GM21390 (cell line): ENCODE results near the gene PDE4B.

ENCODE experiments used
- ATAC-seq: cut with Tn5 transposase; IDR thresholded peaks from one replicate; pipeline ENCODE4 v1.9.1; 2021; ENCODE audit not compliant: unreplicated experiment

Gene PDE4B

DNA sequence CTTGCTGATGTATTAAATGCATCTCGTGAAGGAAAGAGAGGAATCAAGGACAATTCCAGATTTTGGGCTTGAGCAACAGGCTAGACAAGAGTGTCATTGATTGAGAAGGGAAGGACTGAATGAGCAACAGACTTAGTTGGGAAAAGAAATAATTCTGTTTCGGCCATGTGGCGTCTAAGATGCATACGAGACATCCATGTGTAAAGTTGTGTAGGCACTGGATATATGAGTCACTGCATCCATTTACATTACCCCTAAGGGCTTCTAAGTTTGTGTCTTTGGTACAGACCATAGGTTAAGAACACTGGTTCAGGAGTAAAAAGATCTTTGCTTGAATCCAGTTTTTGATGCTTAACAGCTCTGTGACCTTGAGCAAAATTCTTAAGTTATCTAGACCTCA is 434.3 kb downstream of the PDE4B start:
- ATAC-seq: no peak

DNA sequence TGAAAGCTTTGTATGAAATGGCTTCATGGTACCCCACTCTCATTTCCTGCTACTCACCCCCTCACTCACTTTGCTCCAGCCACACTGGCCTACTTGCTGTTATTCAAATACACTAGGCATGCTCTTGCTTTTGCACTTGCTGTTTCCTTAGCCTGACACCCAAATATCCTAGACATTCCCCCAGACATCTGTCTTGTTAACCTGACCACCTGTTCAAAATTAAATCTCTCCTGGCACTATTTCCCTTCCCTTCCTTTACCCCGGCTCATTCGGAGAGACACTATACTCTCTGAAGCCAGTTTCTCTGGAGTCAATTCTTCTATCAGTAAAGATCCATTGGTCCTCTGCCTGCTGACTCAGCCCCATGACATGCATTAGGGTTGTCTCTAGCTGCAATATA is 435.3 kb downstream of the PDE4B start:
- no peak for ATAC-seq

DNA sequence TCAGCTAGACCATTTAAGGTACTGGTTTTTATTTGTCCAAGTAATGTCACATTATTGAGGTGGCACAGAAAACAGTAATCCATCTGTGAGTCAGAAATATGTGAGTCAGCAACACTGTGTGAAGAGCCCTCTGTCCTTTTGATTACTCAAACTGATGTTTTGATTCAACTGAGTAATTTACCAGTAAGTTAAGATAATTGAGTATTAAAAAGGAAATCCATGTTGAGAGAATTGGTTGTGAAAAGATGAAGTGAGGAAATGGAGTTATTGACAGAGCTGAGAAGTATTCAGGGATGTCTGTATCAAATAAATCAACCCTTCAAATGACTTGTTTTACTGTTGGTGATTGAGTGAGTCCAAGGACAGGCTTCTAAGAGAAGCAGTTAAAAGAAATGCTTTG is 438.5 kb downstream of the PDE4B start:
- ATAC-seq: no peak

DNA sequence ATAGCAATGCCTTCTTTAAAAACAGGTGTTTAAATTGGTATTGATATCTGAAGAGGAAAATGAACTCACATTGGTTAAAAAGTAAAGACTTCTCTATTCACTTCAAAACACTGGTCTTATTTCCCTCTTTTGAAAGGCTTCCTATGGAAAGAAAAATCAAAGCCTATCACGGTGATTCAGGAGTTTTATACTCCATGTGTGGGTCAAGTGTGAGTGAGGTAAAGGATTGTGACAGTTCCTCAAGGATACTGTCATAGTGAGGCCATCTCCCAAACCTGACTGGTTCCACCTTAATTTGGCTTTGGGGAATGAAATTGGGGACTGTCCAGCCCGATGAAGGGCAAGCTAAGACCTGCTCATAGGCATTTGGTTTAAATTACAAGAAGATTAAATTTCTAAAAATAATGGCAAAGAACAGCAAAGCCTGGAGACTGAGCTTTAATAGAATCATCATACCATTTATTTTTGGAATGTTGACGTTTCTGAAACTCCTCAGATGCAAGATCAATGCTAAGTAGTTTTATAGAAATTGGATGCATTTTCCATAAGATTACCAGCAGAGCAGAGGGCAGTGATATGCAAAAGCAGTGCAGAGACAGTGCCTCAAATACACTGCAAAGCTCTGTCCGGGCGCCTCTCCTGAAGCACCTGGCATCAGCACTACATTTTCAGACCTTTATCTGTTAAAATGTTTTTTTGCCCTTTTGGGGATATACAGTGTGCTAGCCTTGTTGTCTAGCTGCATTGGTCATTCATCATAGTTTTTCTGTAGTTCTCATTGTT is 439.2 kb downstream of the PDE4B start:
- no peak for ATAC-seq

DNA sequence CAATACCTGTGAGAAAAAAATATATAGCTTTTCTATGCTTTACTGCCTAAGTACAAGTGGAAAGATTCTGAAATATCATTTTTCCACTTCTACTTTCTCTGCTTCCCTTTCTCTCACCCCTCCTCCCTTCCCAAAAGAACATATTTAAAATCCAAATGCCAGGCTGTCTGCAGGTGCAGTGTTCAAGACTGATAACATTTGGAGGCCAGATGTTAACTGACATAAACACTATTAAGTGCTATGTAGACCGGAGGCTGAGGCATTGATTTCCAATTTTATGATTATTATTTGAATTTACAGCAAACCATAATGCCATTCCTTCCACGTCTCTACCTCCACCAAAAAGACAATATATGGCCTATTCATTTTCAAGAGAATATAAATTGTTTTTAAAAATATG is 444.3 kb downstream of the PDE4B start:
- ATAC-seq: no peak

DNA sequence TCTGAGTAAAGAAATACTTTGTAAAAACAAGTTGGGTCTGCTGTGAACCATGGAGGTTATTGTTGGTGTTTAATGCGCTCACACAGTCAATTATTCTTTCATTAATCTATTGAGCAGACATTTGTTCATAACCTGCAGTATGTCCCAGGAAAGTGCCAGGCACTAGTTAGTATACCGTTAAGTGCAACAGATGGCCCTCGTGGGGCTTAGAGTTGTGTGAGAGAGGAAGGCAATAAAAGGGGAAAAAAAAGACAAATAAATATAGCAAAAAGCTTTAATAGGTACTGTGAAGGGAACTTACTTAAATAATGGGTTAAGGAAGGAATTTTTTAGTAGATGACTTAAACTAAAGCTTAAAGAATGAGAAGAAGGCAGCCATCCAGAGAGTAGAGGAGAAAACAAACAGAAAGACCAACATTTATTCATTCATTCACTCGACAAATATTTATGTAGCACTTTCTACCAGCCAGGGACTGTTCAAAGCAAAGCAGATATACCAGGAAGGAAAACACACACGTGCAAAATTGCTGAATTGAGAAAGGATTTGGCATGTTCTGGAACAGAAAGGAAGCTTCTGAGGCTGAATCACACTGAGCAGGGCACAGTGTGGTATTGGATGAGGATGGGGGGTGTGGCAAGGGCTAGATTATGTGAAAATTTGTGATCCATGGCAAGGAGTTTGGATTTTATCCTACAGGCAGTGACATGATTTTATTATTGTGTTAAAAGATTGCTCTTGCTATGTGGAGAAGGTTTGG is 445.2 kb downstream of the PDE4B start:
- ATAC-seq: no peak

DNA sequence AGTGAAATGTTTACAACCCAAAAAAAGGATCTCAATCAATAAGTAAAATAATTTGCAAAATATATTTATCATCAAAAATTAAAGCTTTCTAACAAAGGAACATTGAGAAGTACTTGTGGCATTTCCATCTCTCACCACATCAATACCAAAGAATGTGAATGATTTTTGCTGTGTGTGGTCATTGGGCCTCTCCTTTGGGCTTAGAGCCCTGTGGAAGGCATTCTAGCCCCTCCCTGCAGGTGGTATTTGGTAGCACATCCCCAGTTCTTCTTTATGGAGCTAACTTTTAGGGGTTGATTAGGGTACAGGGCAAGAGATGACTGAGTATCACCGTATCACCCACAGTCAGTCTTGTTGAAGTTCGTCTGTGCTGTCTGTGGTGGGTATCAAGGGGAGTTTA is 447.1 kb downstream of the PDE4B start:
- ATAC-seq: no peak

DNA sequence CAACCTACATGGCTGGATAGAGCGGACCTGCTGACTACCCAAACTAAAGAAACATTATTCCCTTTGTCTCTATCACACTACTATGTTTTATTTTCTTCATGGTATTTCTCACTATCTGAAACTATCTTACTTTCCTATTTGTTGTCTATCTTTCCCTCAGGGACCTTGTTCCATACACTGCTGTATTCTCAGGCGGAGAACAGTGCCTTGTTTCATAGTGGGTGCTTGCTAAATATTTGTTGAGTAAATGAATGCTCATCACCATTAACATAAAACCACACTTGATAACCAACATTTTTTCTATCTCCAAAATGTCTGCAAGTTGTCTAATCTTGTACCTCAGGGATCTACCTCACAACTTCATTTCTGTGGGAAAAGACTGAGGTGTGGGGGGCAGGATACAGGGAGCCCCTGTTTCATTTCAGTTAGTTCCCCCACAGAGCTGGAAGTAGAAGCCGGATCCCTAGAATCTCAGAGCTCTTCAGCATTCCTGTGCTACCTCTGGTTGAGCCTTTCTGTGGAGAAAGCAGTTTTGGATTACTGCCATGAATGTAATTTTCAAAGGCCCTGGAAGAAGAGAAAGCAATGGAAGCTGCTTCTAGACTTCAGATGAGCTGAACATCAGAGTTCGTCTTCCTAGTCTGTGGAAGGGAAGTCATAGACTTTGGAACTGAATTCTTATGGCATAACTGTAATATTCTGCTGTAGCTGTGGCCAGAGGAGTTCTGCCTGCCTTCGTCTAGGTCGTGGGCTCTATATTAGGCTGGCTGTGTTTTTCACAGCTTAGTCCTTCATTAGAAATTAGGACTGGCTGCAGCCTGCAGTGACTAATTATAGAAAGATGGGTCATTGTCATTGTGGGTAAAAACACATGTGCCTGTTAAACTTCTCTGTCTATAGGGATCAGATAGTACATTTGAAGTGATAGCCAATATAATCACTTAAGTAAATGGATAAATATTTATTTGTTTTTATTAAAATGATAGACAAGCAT is 448.1 kb downstream of the PDE4B start:
- no peak for ATAC-seq

DNA sequence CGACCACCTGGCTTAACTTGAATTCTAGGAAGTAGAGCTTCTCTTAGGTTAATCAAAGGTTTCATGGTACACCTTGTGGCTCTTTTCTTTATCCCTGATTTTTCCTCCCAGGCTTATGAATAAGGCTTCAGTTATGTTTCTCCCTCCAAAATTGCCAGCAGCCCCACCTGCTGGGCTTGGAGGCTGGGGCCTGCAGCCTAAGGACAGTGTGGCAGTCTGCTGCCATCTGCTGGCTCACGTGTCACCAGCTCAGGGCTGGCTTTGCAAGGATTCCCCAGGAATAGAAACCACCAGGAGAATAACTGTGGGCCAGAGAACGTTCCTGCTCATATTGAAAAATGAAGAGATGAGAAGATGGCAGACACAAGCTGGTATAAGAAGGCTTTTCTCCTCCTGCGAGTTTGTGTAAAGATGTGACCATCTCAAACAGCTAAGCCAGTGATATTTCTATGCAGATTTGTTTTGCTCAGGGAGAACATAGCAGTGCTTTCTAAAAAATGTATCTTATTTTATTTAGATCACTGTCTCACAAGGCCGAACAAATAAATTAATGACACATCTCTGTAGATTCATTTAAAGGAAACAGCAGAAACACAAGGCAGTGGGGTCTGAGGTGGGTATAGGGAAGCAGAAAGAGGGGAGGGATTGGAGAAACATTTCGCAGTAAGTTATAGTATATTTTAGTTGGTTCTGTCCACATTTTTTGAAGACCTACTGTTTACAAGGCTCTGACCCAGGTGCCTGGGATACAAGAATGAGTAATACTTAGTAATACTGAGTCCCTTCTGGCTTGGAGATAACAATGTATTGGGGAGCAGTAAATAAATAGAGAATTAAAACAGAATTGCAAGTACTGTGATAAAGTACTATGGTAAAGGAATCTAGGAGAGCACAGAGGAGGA is 450.2 kb downstream of the PDE4B start:
- peak; percentile 71 for ATAC-seq

DNA sequence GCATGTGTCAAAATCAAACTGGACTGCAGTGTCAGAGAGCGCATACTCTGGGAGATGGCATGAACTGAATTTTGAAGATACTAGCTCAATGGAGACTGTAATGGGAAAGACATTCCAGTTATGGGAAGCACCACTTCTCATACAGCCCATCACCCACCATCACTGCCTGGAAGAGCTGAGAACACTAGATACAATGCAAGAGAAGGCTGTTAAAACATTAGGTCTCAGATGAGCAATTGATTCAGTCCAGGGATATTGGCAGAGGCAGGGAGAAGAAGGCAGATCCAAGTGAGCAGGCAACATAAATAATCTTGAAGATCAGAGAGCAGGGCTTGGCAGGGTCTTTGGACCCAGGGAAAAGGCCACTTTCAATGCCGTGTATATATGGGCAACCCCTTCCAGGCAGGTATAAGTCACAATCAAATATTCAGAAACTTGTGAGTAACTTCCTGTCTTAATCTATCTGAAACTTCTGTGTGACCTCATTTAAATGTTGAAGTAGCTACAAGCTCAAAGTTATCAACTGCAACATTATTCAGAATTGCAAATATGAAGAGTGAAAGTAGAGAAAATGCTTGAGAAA is 450.9 kb downstream of the PDE4B start:
- peak; percentile 49 for ATAC-seq

DNA sequence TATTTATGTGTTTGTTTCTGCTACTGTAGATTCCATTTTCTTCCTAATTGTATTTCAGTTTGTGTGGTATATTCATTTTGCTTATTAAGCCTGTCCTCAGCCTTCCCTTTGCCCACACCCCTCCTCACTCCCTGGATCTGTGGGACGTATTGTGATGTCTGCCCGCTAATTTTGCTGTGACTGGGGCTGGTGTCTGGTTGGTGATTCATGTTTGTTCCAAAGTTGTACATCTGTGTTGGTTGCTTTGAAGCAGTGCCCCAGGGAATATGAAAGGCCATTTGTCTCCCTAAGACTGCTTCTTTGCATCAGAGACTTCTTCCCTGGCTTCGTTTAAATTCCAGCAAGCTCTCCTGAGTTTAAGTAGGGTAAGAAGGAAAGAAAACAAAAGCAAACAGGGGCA is 451.7 kb downstream of the PDE4B start:
- no peak for ATAC-seq

DNA sequence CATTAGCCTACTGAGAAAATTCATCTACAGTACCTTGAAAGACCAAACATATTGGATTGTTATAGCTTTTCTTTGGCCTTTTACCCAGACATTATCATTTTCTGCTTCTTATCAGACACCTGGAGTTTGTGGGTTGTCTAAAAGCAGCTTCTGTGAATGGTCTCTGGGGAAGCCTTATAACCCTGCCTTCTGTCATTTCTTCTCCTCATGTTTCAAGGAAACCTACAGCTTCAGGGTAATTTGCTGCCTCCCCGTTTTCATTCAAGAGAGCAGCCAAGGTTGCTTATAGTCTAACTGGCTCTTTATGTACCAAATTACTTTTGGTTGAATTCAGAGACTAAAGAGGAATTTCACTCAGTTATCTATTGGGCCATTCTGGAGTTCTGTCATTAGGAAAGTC is 453.0 kb downstream of the PDE4B start:
- no peak for ATAC-seq

DNA sequence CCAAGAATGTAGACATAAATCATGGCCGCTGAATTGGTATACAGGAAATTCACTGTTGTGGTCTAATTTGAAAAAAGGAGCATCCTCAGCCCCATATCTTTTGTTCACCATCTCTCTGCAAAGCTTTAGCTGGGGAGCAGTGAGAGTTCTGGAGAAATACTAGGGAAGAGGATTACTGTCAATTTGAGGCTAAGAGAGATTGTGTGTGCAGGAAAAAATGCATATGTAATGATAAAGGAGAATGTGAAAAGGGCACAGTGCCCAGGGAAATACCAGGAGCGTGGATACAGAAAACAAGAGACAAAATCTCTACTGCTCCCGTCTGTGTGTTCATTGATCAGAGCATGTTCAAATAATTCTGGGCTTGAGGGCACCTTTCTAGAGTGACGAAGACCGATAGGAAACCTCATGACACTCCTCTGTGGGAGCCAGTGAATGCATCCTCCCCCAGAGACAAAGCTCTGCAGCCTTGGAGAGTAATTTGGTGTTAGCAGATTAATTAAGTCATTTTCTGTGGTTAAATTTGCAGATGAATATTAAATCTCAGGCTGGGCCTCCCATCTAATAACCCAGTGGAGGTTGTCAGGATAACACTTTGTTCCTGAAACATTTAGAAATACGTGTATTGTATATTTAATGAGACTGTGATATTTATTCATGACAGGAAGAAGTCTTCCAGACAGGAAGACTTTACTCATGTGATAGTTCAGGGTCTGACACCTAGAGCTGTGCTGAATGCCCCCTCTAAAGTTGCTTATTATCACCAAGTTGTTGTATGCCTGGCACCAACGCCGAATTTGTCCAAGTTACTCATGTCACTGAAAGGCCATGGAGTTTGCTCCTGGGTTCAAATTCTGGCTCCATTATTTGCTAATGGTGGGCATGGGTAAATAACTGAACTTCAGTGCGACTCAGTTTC is 453.9 kb downstream of the PDE4B start:
- ATAC-seq: no peak

DNA sequence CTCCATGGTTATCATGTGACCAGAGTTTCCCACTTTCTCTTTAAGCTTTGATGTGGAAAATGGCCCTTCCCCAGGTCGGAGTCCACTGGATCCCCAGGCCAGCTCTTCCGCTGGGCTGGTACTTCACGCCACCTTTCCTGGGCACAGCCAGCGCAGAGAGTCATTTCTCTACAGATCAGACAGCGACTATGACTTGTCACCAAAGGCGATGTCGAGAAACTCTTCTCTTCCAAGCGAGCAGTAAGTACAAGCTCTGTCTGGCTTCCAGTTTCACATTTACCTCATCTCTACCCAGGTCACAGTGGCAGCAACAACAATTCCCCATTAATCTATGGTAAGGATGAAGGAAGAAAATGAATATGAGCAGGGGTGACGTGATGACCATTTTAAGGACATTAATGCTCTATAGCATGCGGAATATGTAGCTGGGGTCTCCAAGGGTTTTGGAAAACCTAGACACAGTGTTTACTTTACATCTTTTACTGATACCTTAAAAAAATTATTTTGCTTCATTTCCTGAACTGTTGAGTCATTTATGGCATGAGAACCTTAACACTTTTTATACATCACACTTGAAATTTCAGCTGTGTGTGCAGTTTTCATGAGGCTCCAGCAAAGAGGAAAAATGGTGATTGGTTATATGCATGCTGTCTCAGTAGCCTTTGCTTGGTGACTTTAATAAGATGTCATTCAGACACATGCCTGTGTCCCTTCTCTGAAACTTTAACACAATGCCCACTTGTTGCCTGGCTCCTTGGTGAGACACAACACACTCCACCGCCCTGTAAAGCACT is 454.9 kb downstream of the PDE4B start:
- peak; percentile 68 for ATAC-seq

DNA sequence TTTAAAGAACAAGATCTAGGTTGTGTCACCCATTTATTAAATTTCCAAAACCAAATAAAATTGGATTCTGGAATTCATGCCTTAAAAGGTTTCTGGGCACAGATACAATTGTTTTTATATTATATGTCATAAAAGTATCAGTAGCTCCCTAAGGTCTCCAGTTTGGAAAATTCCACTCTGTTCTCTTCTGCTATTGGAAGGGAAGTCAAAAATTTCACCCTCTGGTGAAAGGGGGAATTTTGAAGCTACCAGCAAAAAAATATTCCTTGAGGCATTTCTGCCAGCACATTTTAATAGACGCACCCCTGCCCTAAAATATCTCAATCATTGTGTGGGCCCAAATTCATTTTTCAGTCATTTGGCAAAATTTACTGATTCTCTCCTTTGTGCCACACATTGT is 455.6 kb downstream of the PDE4B start:
- ATAC-seq: no peak

DNA sequence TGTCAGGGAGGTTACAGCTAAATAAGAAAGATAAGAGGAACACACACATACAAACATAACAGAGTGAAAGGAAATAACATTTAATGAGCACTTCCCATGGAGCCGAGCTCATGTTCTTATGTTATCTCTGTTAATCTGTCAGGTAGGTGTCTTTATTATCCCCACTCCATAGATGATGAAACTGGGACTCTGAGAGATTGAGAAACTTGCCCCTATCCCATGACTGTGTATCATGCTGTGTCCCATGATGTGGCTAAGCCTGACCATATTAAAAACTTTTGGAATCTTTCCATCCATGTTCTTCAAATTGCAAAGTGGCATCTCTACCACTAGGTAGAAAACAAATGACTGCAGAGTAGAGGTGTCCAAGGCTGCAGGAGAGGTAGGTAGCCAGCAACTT is 456.1 kb downstream of the PDE4B start:
- no peak for ATAC-seq

DNA sequence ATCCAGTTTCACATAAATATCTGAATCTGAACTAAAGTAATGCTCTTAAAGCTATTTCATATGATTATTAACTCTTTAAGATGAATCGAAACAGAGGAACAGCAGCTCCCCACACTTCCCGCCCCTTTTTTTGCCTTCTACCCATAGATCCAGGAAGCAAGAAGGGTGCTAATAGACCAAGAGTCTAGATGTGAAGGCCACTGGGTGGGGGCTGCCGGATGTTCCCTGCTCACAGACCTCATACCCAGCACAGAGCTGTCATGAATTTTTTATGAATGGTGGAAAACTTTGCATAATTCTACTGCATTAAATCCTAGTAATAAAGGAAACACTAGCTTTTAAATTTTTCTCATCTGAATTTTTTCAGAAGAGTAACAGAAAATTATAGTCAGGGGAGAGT is 457.4 kb downstream of the PDE4B start:
- no peak for ATAC-seq

DNA sequence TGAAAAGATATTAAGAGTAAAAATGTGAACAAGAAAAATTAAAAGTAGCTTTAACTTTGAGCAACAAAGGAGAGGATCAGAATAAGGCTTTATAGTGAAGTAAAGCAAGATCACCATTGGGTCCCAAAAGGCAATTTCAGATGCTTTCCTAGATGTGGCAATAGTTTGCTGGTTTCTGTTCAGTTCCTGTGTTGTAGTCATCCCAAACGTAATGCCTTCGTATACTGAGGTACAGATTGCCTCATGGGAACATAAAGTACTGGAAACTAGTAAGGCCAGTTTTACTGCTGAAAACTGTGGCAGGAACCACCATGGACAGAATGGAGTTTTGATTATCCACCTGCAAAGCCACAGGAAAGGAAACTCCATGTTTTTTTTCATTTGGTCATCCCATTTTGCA is 457.8 kb downstream of the PDE4B start:
- no peak for ATAC-seq
